Mesodermal cell (in vitro differentiated cells): Measurements from ENCODE around the gene PSMD1.

Experiments used
- H3K27ac ChIP-seq: 2 replicates; pipeline ENCODE4 v1.7.0; 2013; ENCODE audit warnings: mild to moderate bottlenecking, low read depth, low read length, moderate library complexity; ENCODE audit not compliant: severe bottlenecking
- H3K36me3 ChIP-seq: 2 replicates; pipeline ENCODE4 v1.7.1; 2013; ENCODE audit warnings: mild to moderate bottlenecking, low read length, moderate library complexity; ENCODE audit not compliant: control insufficient read depth, insufficient read depth
- H3K4me1 ChIP-seq: one replicate; pipeline ENCODE4 v1.7.1; 2013; ENCODE audit warnings: mild to moderate bottlenecking, low read length; ENCODE audit not compliant: insufficient read depth, control insufficient read depth, poor library complexity, severe bottlenecking
- H3K4me3 ChIP-seq: 2 replicates; pipeline ENCODE4 v1.7.0; 2013; ENCODE audit warnings: low read length, control low read depth, mild to moderate bottlenecking; ENCODE audit not compliant: insufficient read depth, poor library complexity, severe bottlenecking; ENCODE audit errors: extremely low read depth
- H3K9me3 ChIP-seq: 2 replicates; pipeline ENCODE4 v1.7.1; 2013; ENCODE audit warnings: mild to moderate bottlenecking, low read length, moderate library complexity; ENCODE audit not compliant: control insufficient read depth
- WGBS, 2 experiments: methylation state at CpG; one replicate each; pipeline ENCODE4 v1.1.5; 2013; ENCODE audit warnings: missing lambda C conversion rate in 2 of 2; ENCODE audit not compliant: insufficient coverage in 2 of 2; 5-methylcytosine and 5-hydroxymethylcytosine counted together

PSMD1 gene

DNA sequence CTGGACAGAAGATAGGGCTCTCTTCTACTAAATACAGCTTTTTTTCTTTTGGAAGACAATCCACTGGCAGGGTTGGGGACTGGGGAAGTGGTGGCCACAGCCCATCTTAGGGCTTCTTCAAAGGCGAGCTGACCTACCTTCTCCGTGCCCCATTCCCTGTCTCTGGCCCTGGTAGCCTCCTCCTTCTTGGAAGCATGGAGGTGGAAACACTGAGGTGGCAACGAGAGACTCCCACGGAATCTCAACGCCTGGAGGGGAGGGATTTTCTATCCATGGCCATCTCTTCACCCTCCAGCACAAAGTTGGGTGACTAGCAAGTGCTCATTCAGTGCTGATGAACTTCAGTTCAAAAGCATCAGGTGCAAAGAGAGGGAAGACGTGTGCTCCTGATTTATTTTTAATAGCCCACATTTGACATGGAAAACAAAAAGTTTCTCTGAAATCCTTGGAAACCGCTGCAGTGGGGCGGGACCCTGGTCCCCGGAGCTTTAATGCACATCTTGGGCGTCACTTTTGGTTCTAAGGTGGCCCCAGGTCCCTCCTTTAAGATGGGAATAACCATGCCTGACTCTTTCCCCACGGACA lies 141.1 kb downstream of the PSMD1 start:
- peaks cover 12% of the 10 kb centered on the region for H3K4me1 ChIP-seq
- H3K27ac ChIP-seq, result peak overlapping the region; percentile 36
- peak overlapping the region; percentile 68 for H3K4me3 ChIP-seq
- H3K36me3 ChIP-seq, result peaks cover 9% of the 10 kb centered on the region
- 32 to 43% methylated on average over 6 to 7 of the region's 11 CpGs for WGBS, 2 experiments
- peaks cover 7% of the 10 kb centered on the region for H3K9me3 ChIP-seq

- peak within 1 kb of the TSS; percentile 49 for H3K27ac ChIP-seq
- H3K4me3 ChIP-seq, result peak within 1 kb of the TSS; percentile 68
These were observed 141.9 kb downstream of the PSMD1 start, which contains the start of gene ARMC9 for GRCh38 chr2:231198291-231199173. TSS of gene ARMC9 (plus strand) at chr2:231198631. CDS start at chr2:231206239, 7,608 bp downstream.

GRCh38 chr2:231199219-231199618 lies 142.6 kb downstream of the PSMD1 start:
- Histone ChIP-seq H3K4me1 (peaks cover 12% of the 10 kb centered on the region), H3K9me3 (peaks cover 7% of the 10 kb centered on the region), H3K4me3 (peak overlapping the region; percentile 68), H3K27ac (peak overlapping the region; percentile 49), H3K36me3 (peaks cover 19% of the 10 kb centered on the region)
- WGBS, 2 experiments, result 44 to 66% methylated on average over 4 to 5 of the region's 5 CpGs

More at GRCh38 chr2:231198291-231199173, 141.9 kb downstream of the PSMD1 start, which contains the start of gene ARMC9:
- peaks cover 17% of the 10 kb centered on the region for H3K36me3 ChIP-seq
- 1% methylated on average over 57 to 79 of the region's 83 CpGs for WGBS, 2 experiments
- H3K4me1 ChIP-seq, result peaks cover 12% of the 10 kb centered on the region
- H3K9me3 ChIP-seq, result peaks cover 7% of the 10 kb centered on the region

- 82 to 94% methylated on average over 3 of the region's 3 CpGs for WGBS, 2 experiments
- peaks cover 7% of the 10 kb centered on the region for H3K9me3 ChIP-seq
- peaks cover 12% of the 10 kb centered on the region for H3K4me1 ChIP-seq
- H3K36me3 ChIP-seq, result peaks cover 32% of the 10 kb centered on the region
- no peak overlapping the region for H3K27ac ChIP-seq
- no peak overlapping the region for H3K4me3 ChIP-seq
These were observed 144.3 kb downstream of the PSMD1 start for GRCh38 chr2:231200805-231201474.

GRCh38 chr2:231201475-231201814 lies 144.8 kb downstream of the PSMD1 start:
- H3K9me3 ChIP-seq, result peaks cover 3% of the 10 kb centered on the region
- peaks cover 35% of the 10 kb centered on the region for H3K36me3 ChIP-seq
- no peak overlapping the region for H3K27ac ChIP-seq
- H3K4me3 ChIP-seq, result no peak overlapping the region
- WGBS, 2 experiments, result 69 to 88% methylated on average over 4 of the region's 4 CpGs
- peaks cover 12% of the 10 kb centered on the region for H3K4me1 ChIP-seq

- Histone ChIP-seq H3K4me1 (peaks cover 12% of the 10 kb centered on the region), H3K36me3 (peaks cover 43% of the 10 kb centered on the region), H3K9me3 (no peaks in the 10 kb centered on the region), H3K27ac (no peak overlapping the region), H3K4me3 (no peak overlapping the region)
- WGBS, 2 experiments, result 93 to 95% methylated on average over 7 of the region's 7 CpGs
These were observed 146.4 kb downstream of the PSMD1 start for GRCh38 chr2:231203087-231203486.

DNA sequence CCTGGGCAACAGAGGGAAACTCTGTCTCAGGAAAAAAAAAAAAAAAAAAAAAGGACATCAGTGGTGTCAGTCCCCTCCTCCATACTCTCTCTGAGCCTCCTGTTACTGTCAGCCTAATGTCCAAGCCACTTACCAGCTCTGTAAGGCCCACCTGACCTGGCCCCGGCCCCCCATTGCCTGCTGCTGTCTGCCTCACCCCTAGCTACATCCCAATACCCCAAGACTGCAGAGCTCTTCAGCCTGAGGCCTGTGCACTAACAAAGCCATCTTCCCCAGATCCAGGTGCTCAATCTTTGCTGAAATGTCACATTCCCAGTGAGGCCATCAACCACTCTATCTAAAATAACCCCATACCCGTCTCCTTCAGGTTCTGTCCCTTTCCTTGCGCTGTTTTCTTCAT lies 147.5 kb downstream of the PSMD1 start:
- H3K27ac ChIP-seq, result no peak overlapping the region
- H3K36me3 ChIP-seq, result peaks cover 47% of the 10 kb centered on the region
- H3K9me3 ChIP-seq, result no peaks in the 10 kb centered on the region
- WGBS, 2 experiments, result 96 to 100% methylated on average over 3 of the region's 3 CpGs
- no peak overlapping the region for H3K4me3 ChIP-seq
- peaks cover 12% of the 10 kb centered on the region for H3K4me1 ChIP-seq

- Histone ChIP-seq H3K9me3 (no peaks in the 10 kb centered on the region), H3K36me3 (peaks cover 51% of the 10 kb centered on the region), H3K4me1 (peaks cover 12% of the 10 kb centered on the region), H3K4me3 (no peak overlapping the region), H3K27ac (no peak overlapping the region)
- WGBS, 2 experiments, result 97 to 98% methylated on average over 5 of the region's 5 CpGs
These were observed 147.9 kb downstream of the PSMD1 start for GRCh38 chr2:231204581-231204980.

DNA sequence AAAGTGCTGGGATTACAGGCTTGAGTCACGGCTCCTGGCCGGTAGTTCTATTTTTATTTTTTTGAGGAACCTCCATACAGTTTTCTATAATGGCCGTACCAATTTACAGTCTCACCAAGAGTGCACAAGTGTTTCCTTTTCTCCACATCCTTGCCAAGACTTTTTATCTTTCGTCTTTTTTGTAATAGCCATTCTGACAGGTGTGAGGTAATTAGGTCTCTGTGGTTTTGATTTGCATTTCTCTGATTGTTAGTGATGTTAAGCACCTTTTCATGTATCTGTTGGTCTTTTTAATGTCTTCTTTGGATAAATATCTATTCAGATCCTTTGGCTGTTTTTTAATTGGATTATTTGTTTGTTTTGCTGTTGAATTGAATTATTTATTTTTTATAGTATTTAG lies 151.1 kb downstream of the PSMD1 start:
- Histone ChIP-seq H3K27ac (no peak overlapping the region), H3K4me1 (no peaks in the 10 kb centered on the region), H3K4me3 (no peak overlapping the region), H3K9me3 (no peaks in the 10 kb centered on the region), H3K36me3 (peaks cover 57% of the 10 kb centered on the region)
- WGBS, 2 experiments, result 100% methylated on average over 2 of the region's 4 CpGs

- peaks cover 43% of the 10 kb centered on the region for H3K36me3 ChIP-seq
- no peak overlapping the region for H3K27ac ChIP-seq
- H3K9me3 ChIP-seq, result no peaks in the 10 kb centered on the region
- no CpG with 5 or more reads among the region's 3 CpGs for WGBS, 2 experiments
- H3K4me1 ChIP-seq, result no peaks in the 10 kb centered on the region
- no peak overlapping the region for H3K4me3 ChIP-seq
These were observed 154.1 kb downstream of the PSMD1 start for GRCh38 chr2:231210782-231211181.
